Chondrocyte (in vitro differentiated cells): ENCODE measurements around the gene CPVL. TPM values are rescaled to one million over a fixed set of nuclear protein-coding genes. Genes with fewer than 3 reads are reported as not detected.
"Not testable (repeated sequence)": the region's sequence is repeated elsewhere in the genome, so short reads cannot be mapped to it uniquely, and the experiment has no call there.

Experiments used
- DNase-seq: peaks from one replicate; pipeline ENCODE4 v3.0.0; 2021; ENCODE audit warnings: mixed read lengths, low spot score
- H3K27ac Mint-ChIP-seq: one replicate; pipeline ENCODE4 v1.8.0; 2021; ENCODE audit warnings: mild to moderate bottlenecking, moderate library complexity, mixed read lengths; ENCODE audit not compliant: unreplicated experiment
- H3K27me3 Mint-ChIP-seq: 2 replicates; pipeline ENCODE4 v1.8.0; 2021; ENCODE audit warnings: low read depth, mixed read lengths
- H3K36me3 Mint-ChIP-seq: 2 replicates; pipeline ENCODE4 v1.8.0; 2021; ENCODE audit warnings: low read depth, mixed read lengths
- H3K4me1 Mint-ChIP-seq: 2 replicates; pipeline ENCODE4 v1.8.0; 2021; ENCODE audit warnings: low read depth, mild to moderate bottlenecking, mixed read lengths
- H3K4me3 Mint-ChIP-seq: one replicate; pipeline ENCODE4 v1.8.0; 2021; ENCODE audit warnings: mild to moderate bottlenecking, moderate library complexity, mixed read lengths; ENCODE audit not compliant: unreplicated experiment
- H3K9me3 Mint-ChIP-seq: 2 replicates; pipeline ENCODE4 v1.8.0; 2021; ENCODE audit warnings: low read depth, mixed read lengths
- total RNA-seq: library from RNA; stranded (reverse); gene quantifications from 3 replicates; pipeline ENCODE4 v1.2.1, GENCODE V29; 2021
- TF ChIP-seq, protein P1 (sequence below): fragments of 200-600 bp; sonication (generic); IDR thresholded peaks from 2 replicates; pipeline ENCODE4 v1.5.0; 2021; ENCODE audit warnings: antibody characterized with exemption, mild to moderate bottlenecking, moderate library complexity

CPVL gene
- total RNA-seq, 1 donor from 2014 or later: 4.9 TPM

DNA sequence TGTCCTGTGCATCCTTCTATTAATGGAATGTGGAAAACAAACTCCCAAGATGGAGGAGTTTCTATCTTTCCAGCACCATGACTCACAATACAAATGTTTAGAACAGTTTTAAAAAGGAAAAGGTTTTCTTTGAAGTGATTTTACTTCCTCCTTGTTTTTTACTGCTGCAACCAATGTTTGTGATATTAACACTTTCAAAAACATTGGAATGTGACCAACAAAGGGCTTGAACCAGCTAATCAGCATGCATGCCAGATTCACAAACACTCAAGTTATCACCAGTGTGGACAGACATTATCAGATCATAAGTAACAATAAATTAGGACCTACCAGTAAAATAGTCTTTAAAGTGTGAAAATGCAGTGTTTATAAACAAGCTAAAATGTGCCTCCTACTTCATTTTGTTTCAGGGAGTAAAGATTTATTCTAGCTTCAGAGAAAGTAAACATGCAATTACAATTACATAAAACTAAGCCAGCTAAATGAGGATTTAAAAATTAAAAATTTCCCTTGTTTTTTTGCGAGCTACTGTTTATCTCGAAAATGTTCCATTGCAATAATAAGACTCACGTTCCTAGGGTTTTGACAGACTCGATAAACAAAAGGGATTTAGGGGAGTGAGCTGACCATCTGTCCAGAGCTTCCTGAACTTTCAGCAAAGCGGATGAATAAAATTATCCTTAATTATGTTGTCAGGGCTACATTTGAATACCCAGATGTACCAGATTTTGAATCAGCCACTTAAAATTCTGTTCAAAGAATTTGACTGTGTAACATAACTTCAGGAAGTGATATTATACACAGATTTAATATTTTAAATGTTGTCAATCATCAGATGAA is 29.8 kb downstream of the CPVL start:
- no peaks in the 10 kb centered on the region for H3K27me3 Mint-ChIP-seq
- TF ChIP-seq, protein P1, sequence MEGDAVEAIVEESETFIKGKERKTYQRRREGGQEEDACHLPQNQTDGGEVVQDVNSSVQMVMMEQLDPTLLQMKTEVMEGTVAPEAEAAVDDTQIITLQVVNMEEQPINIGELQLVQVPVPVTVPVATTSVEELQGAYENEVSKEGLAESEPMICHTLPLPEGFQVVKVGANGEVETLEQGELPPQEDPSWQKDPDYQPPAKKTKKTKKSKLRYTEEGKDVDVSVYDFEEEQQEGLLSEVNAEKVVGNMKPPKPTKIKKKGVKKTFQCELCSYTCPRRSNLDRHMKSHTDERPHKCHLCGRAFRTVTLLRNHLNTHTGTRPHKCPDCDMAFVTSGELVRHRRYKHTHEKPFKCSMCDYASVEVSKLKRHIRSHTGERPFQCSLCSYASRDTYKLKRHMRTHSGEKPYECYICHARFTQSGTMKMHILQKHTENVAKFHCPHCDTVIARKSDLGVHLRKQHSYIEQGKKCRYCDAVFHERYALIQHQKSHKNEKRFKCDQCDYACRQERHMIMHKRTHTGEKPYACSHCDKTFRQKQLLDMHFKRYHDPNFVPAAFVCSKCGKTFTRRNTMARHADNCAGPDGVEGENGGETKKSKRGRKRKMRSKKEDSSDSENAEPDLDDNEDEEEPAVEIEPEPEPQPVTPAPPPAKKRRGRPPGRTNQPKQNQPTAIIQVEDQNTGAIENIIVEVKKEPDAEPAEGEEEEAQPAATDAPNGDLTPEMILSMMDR: no peak
- H3K4me1 Mint-ChIP-seq: peaks cover 15% of the 10 kb centered on the region
- H3K27ac Mint-ChIP-seq: no peak overlapping the region
- no peak for DNase-seq
- no peak overlapping the region for H3K4me3 Mint-ChIP-seq
- H3K36me3 Mint-ChIP-seq: no peaks in the 10 kb centered on the region
- H3K9me3 Mint-ChIP-seq: no peaks in the 10 kb centered on the region

DNA sequence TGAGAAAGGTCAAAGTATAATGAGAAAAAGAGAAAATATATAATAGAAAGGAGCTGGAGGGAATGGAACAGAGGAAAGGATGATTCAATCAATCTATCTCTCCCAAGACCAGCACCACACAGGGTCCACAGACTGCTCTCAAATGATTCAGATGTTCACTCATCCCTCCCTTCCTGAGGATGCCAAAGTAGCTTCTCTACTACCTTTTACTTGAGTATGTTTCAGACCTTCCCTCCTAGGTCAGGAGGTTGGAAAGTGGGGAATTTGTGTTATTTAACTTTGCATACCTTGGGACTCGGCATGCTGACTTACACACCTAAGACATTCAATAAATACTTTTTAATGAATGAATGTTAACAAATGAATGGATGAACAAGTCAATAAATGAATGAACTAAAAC is 30.6 kb downstream of the CPVL start:
- no peak overlapping the region for H3K27ac Mint-ChIP-seq
- H3K36me3 Mint-ChIP-seq: no peaks in the 10 kb centered on the region
- no peak for DNase-seq
- TF ChIP-seq, protein P1: no peak
- peaks cover 2% of the 10 kb centered on the region for H3K9me3 Mint-ChIP-seq
- no peak overlapping the region for H3K4me3 Mint-ChIP-seq
- peaks cover 15% of the 10 kb centered on the region for H3K4me1 Mint-ChIP-seq
- no peaks in the 10 kb centered on the region for H3K27me3 Mint-ChIP-seq

DNA sequence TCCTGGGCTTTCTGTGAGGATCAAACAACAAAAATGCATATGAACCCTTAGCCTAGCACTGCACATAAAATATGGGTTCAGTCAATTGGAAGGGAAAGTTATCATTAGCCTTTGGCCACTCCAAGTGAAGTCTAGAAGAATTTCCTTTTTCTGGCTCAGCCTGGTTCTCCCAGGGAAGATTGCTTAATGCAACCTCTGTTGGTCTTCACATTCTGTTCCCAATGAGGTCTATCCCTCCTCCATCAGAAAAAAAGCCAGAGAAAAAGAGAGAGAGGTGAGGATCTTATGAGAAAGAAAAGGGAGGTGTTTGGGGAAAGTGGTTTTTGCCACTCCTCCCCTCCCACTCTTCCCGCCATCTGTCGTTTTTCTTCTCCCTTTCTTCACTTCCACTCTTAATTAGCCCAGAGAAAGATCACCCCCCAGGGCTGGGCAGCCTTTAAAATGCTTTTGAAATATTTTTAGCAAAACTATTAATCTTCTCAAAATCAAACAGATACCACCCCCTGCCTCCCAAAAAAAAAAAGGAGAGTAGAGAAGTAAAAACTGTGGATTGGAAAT is 31.1 kb downstream of the CPVL start:
- no peak overlapping the region for H3K27ac Mint-ChIP-seq
- H3K27me3 Mint-ChIP-seq: no peaks in the 10 kb centered on the region
- TF ChIP-seq, protein P1: no peak
- peaks cover 5% of the 10 kb centered on the region for H3K9me3 Mint-ChIP-seq
- H3K4me1 Mint-ChIP-seq: peaks cover 15% of the 10 kb centered on the region
- no peaks in the 10 kb centered on the region for H3K36me3 Mint-ChIP-seq
- no peak overlapping the region for H3K4me3 Mint-ChIP-seq
- DNase-seq: no peak

DNA sequence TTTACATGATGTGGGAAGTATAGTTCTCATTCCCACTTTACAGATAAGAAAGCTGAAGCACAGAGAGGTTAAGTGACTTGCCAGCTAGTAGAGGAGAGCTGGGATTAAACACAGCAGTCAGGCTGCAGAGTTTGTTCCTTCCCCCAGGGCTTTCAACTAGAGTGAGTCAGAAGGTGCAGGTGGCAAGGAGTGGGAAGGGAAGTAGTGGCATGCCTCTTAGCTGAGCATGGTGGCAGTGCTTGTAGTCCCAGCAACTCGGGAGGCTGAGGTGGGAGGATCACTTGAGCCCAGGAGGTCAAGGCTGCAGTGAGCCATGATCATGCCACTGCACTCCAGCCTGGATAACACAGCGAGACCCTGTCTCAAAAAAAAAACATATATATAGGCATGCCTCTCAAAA is 32.1 kb downstream of the CPVL start:
- peaks cover 15% of the 10 kb centered on the region for H3K4me1 Mint-ChIP-seq
- not testable (repeated sequence) for H3K27ac Mint-ChIP-seq, H3K9me3 Mint-ChIP-seq, H3K27me3 Mint-ChIP-seq, DNase-seq, H3K36me3 Mint-ChIP-seq, H3K4me3 Mint-ChIP-seq

DNA sequence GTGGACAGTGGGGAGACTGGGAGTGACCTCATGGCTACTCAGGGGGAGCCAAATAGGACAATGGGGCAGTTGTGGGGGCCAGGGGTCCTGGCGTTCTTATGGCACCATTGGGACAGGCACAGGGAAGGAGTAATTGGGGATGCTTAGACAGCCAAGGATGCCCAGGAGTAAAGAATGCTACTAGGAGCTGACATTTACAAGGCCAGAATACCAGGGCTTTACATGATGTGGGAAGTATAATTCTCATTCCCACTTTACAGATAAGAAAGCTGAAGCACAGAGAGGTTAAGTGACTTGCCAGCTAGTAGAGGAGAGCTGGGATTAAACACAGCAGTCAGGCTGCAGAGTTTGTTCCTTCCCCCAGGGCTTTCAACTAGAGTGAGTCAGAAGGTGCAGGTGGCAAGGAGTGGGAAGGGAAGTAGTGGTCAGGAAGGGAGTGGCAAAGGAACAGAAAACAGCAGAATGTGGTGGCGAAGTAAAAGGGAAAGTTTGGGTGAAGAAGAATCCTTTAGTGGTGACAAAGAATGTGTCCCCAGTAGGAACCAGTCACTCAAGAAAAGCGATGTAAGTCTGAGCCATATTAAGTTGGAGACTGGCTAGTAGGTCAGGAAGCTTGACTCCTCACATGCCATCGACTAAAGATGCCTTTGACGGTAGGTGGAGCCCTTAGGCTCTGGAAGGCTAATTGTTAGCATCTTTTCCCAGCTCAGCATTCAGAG is 32.8 kb downstream of the CPVL start:
- Mint-ChIP-seq H3K9me3 (peaks cover 5% of the 10 kb centered on the region), H3K27ac (no peak overlapping the region), H3K36me3 (no peaks in the 10 kb centered on the region), H3K4me3 (no peak overlapping the region), H3K4me1 (peaks cover 15% of the 10 kb centered on the region), H3K27me3 (no peaks in the 10 kb centered on the region)
- TF ChIP-seq, protein P1: peak; percentile 74
- no peak for DNase-seq
